ENCODE measurements around the gene ZNF565.
"Not testable (repeated sequence)": the region's sequence is repeated elsewhere in the genome, so short reads cannot be mapped to it uniquely, and the experiment has no call there.

Gene ZNF565

GRCh38 chr19:36149673-36150406 lies 64.6 kb downstream of the ZNF565 start:
- no peak for DNase-seq

GRCh38 chr19:36144624-36145023 lies 69.8 kb downstream of the ZNF565 start:
- no peak for DNase-seq

GRCh38 chr19:36142496-36142895 lies 72.0 kb downstream of the ZNF565 start:
- no peak for DNase-seq

- no peak for DNase-seq
These were observed 72.4 kb downstream of the ZNF565 start for GRCh38 chr19:36142046-36142445.

GRCh38 chr19:36141039-36141927 lies 73.2 kb downstream of the ZNF565 start:
- peak; percentile 90 for DNase-seq

- DNase-seq: peak; percentile 81
These were observed 74.0 kb downstream of the ZNF565 start for GRCh38 chr19:36140304-36141038.

GRCh38 chr19:36139473-36140303 lies 74.8 kb downstream of the ZNF565 start, which contains the start of gene CAPNS1:
Gene CAPNS1 (plus strand): TSS chr19:36140066. CDS start chr19:36141012, 946 bp downstream.
- DNase-seq: peak; percentile 98

- no peak for DNase-seq
These were observed 75.4 kb downstream of the ZNF565 start for GRCh38 chr19:36139120-36139472.

GRCh38 chr19:36136964-36137686 lies 77.3 kb downstream of the ZNF565 start:
- DNase-seq: no peak

GRCh38 chr19:36134867-36135266 lies 79.6 kb downstream of the ZNF565 start:
- DNase-seq: not testable (repeated sequence)
